BLaER1 treated with 17β-estradiol and CSF1 and Interleukin-3, amounts not matched to agents 10 nM and 100 nM (cell line): Measurements from ENCODE around the gene DDX1.
"Not testable (repeated sequence)": the region's sequence is repeated elsewhere in the genome, so short reads cannot be mapped to it uniquely, and the experiment has no call there.

Experiments
- H3K27ac ChIP-seq, 11 experiments: shearing (Covaris generic); formaldehyde crosslinking; 2 replicates each; pipeline ENCODE4 v1.8.1; 2022
- H3K27me3 ChIP-seq, 11 experiments: shearing (Covaris generic); formaldehyde crosslinking; 2 replicates each; pipeline ENCODE4 v1.8.1; 2022
- H3K36me3 ChIP-seq, 11 experiments: shearing (Covaris generic); formaldehyde crosslinking; 2 replicates each; pipeline ENCODE4 v1.8.1; 2022
- H3K4me1 ChIP-seq, 10 experiments: shearing (Covaris generic); formaldehyde crosslinking; 2 replicates each; pipeline ENCODE4 v1.8.1; 2022
- H3K4me2 ChIP-seq, 11 experiments: shearing (Covaris generic); formaldehyde crosslinking; 2 replicates each; pipeline ENCODE4 v1.8.1; 2022
- H3K4me3 ChIP-seq, 10 experiments: shearing (Covaris generic); formaldehyde crosslinking; 2 replicates each; pipeline ENCODE4 v1.8.1; 2022
- H3K9ac ChIP-seq, 11 experiments: shearing (Covaris generic); formaldehyde crosslinking; 2 replicates each; pipeline ENCODE4 v1.8.1; 2022
- H3K9me3 ChIP-seq, 11 experiments: shearing (Covaris generic); formaldehyde crosslinking; replicated peaks in 1 of 11; 2 replicates each; pipeline ENCODE4 v1.8.1; 2022
- H4K20me1 ChIP-seq, 11 experiments: shearing (Covaris generic); formaldehyde crosslinking; 2 replicates each; pipeline ENCODE4 v1.8.1; 2022
- Cebpa-rat ChIP-seq, 11 experiments: shearing (Covaris generic); IDR thresholded peaks; 2 replicates each; pipeline ENCODE4 v1.8.1; 2022

Gene DDX1

GRCh38 chr2:15616850-15617777 lies 25.4 kb downstream of the DDX1 start:
- Histone ChIP-seq H3K4me2 (no peak overlapping the region), H4K20me1 (peaks cover 0 to 20% (median 9%) of the 10 kb centered on the region in 11 experiments; a peak in 7 of 22 replicates), H3K27me3 (no peaks in the 10 kb centered on the region), H3K4me3 (no peak overlapping the region), H3K36me3 (peaks cover 78 to 93% (median 89%) of the 10 kb centered on the region in 11 experiments), H3K9me3 (no peaks in the 10 kb centered on the region; a peak in 1 of 22 replicates), H3K9ac (no peak overlapping the region), H3K4me1 (no peaks in the 10 kb centered on the region), H3K27ac (no peak overlapping the region)
- TF ChIP-seq Cebpa-rat (IDR thresholded peaks at IDR 0.05): no peak

GRCh38 chr2:15617778-15618448 lies 26.2 kb downstream of the DDX1 start:
- H3K4me1 ChIP-seq: no peaks in the 10 kb centered on the region
- H3K27ac ChIP-seq: no peak overlapping the region
- H3K9me3 ChIP-seq: no peaks in the 10 kb centered on the region
- peaks cover 0 to 20% (median 9%) of the 10 kb centered on the region in 11 experiments; a peak in 7 of 22 replicates for H4K20me1 ChIP-seq
- H3K36me3 ChIP-seq: peaks cover 85 to 100% (median 96%) of the 10 kb centered on the region in 11 experiments
- H3K27me3 ChIP-seq: no peaks in the 10 kb centered on the region
- H3K4me2 ChIP-seq: no peak overlapping the region
- H3K4me3 ChIP-seq: no peak overlapping the region
- H3K9ac ChIP-seq: no peak overlapping the region
- TF ChIP-seq Cebpa-rat (IDR thresholded peaks at IDR 0.05): no peak

- no peaks in the 10 kb centered on the region for H3K4me1 ChIP-seq
- peaks cover 0 to 3% (median 0%) of the 10 kb centered on the region in 11 experiments; a peak in 1 of 22 replicates for H3K9me3 ChIP-seq
- H3K36me3 ChIP-seq: peaks cover 85 to 100% (median 96%) of the 10 kb centered on the region in 11 experiments
- no peak overlapping the region for H3K9ac ChIP-seq
- no peak overlapping the region for H3K27ac ChIP-seq
- no peaks in the 10 kb centered on the region for H3K27me3 ChIP-seq
- no peak for TF ChIP-seq Cebpa-rat (IDR thresholded peaks at IDR 0.05)
- H3K4me3 ChIP-seq: no peak overlapping the region
- H4K20me1 ChIP-seq: peaks cover 0 to 20% (median 9%) of the 10 kb centered on the region in 11 experiments; a peak in 7 of 22 replicates
- H3K4me2 ChIP-seq: no peak overlapping the region
These were observed 26.8 kb downstream of the DDX1 start for GRCh38 chr2:15618449-15618855.

GRCh38 chr2:15619076-15619475 lies 27.4 kb downstream of the DDX1 start:
- H3K9ac ChIP-seq: no peak overlapping the region
- H3K9me3 ChIP-seq: peaks cover 0 to 9% (median 2%) of the 10 kb centered on the region in 11 experiments; a peak in 6 of 22 replicates
- peaks cover 0 to 20% (median 9%) of the 10 kb centered on the region in 11 experiments; a peak in 7 of 22 replicates for H4K20me1 ChIP-seq
- peaks cover 86 to 100% (median 96%) of the 10 kb centered on the region in 11 experiments for H3K36me3 ChIP-seq
- no peak overlapping the region for H3K4me3 ChIP-seq
- no peak overlapping the region for H3K4me2 ChIP-seq
- H3K4me1 ChIP-seq: no peaks in the 10 kb centered on the region
- H3K27ac ChIP-seq: no peak overlapping the region
- TF ChIP-seq Cebpa-rat (IDR thresholded peaks at IDR 0.05): no peak
- H3K27me3 ChIP-seq: no peaks in the 10 kb centered on the region

DNA sequence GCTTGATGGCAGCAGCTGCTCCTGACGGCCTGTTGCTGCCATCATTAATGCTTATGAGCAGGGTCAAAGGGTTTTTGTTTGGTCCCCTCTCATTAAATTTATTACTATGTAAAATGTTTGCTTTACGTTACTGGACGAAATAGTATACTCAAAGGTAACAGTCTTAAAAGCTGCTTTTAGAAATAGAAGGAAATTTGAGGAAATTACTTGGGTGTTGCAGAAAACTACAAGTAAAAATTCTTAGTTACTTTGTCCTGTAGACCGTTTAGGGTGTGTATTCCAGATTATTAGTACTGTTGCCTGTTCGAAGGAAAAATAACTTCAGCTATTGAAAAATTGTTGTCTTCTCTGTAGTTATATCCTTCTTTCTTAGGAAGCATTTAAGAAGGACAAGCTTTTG lies 27.8 kb downstream of the DDX1 start:
- TF ChIP-seq Cebpa-rat (IDR thresholded peaks at IDR 0.05): no peak
- no peak overlapping the region for H3K27ac ChIP-seq
- H3K36me3 ChIP-seq: peaks cover 86 to 100% (median 96%) of the 10 kb centered on the region in 11 experiments
- no peaks in the 10 kb centered on the region for H3K27me3 ChIP-seq
- H3K9ac ChIP-seq: no peak overlapping the region
- H3K4me2 ChIP-seq: no peak overlapping the region
- peaks cover 0 to 13% (median 6%) of the 10 kb centered on the region in 11 experiments; a peak in 9 of 22 replicates for H3K9me3 ChIP-seq
- H4K20me1 ChIP-seq: peaks cover 0 to 20% (median 9%) of the 10 kb centered on the region in 11 experiments; a peak in 7 of 22 replicates
- H3K4me1 ChIP-seq: no peaks in the 10 kb centered on the region
- no peak overlapping the region for H3K4me3 ChIP-seq

GRCh38 chr2:15619938-15620337 lies 28.3 kb downstream of the DDX1 start:
- Histone ChIP-seq H4K20me1 (peaks cover 0 to 18% (median 9%) of the 10 kb centered on the region in 11 experiments; a peak in 7 of 22 replicates), H3K4me1 (no peaks in the 10 kb centered on the region), H3K9ac (no peak overlapping the region), H3K4me2 (no peak overlapping the region), H3K36me3 (peaks cover 86 to 100% (median 98%) of the 10 kb centered on the region in 11 experiments), H3K4me3 (no peak overlapping the region), H3K9me3 (peaks cover 0 to 18% (median 7%) of the 10 kb centered on the region in 11 experiments; a peak in 9 of 22 replicates), H3K27ac (no peak overlapping the region), H3K27me3 (no peaks in the 10 kb centered on the region)
- no peak for TF ChIP-seq Cebpa-rat (IDR thresholded peaks at IDR 0.05)

GRCh38 chr2:15620340-15620739 lies 28.7 kb downstream of the DDX1 start:
- no peak overlapping the region for H3K9ac ChIP-seq
- H3K27me3 ChIP-seq: no peaks in the 10 kb centered on the region
- no peak overlapping the region for H3K27ac ChIP-seq
- no peaks in the 10 kb centered on the region for H3K4me1 ChIP-seq
- peaks cover 86 to 100% (median 98%) of the 10 kb centered on the region in 11 experiments for H3K36me3 ChIP-seq
- H3K4me3 ChIP-seq: no peak overlapping the region
- H4K20me1 ChIP-seq: peaks cover 0 to 14% (median 8%) of the 10 kb centered on the region in 11 experiments; a peak in 7 of 22 replicates
- H3K4me2 ChIP-seq: no peak overlapping the region
- TF ChIP-seq Cebpa-rat (IDR thresholded peaks at IDR 0.05): no peak
- peaks cover 0 to 18% (median 7%) of the 10 kb centered on the region in 11 experiments; a peak in 9 of 22 replicates for H3K9me3 ChIP-seq

DNA sequence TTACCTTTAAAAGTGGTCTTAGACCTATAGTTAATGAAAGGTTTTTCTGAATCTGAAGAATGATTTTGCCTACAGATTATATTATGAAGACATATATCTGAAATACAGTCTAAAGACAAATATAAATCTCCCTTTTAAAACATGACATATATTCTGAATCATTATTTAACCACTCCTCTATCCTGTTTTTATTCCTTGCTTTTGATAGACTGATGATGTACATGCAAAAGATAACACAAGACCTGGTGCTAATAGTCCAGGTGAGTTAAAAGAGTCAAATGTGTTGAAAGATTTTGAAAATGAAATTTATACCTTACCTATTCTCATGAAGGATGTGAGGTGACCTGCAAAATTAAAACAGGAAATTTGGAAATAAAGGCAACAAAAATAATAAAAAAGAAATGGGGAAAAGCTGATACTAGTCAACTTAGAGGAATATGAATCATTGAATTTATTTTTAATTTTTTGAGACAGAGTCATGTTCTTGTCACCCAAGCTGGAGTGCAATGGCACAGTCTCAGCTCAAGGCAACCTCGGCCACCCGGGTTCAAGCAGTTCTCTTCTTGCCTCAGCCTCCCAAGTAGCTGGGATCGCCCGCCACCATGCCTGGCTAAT lies 29.3 kb downstream of the DDX1 start:
- Histone ChIP-seq H3K36me3 (peaks cover 85 to 100% (median 98%) of the 10 kb centered on the region in 11 experiments), H3K4me2 (no peak overlapping the region), H3K9me3 (peaks cover 0 to 18% (median 7%) of the 10 kb centered on the region in 11 experiments; a peak in 9 of 22 replicates), H3K4me1 (no peaks in the 10 kb centered on the region), H3K9ac (no peak overlapping the region), H3K4me3 (no peak overlapping the region), H4K20me1 (peaks cover 0 to 14% (median 8%) of the 10 kb centered on the region in 11 experiments; a peak in 6 of 22 replicates), H3K27me3 (no peaks in the 10 kb centered on the region), H3K27ac (no peak overlapping the region)
- no peak for TF ChIP-seq Cebpa-rat (IDR thresholded peaks at IDR 0.05)

GRCh38 chr2:15621472-15621870 lies 29.8 kb downstream of the DDX1 start:
- H3K36me3 ChIP-seq: peaks cover 85 to 100% (median 98%) of the 10 kb centered on the region in 11 experiments
- peaks cover 0 to 18% (median 7%) of the 10 kb centered on the region in 11 experiments; a peak in 9 of 22 replicates for H3K9me3 ChIP-seq
- H3K4me1 ChIP-seq, H3K4me2 ChIP-seq, H3K4me3 ChIP-seq, H3K27me3 ChIP-seq, H3K27ac ChIP-seq, H3K9ac ChIP-seq: not testable (repeated sequence)
- peaks cover 0 to 14% (median 8%) of the 10 kb centered on the region in 11 experiments; a peak in 6 of 22 replicates for H4K20me1 ChIP-seq
